NT2/D1 (cell line): Measurements from ENCODE around the gene DHX38.
"Not testable (repeated sequence)": the region's sequence is repeated elsewhere in the genome, so short reads cannot be mapped to it uniquely, and the experiment has no call there.

Experiments used
- DNase-seq: peaks from one replicate; pipeline ENCODE4 v3.0.0-alpha.2; 2011; ENCODE audit warnings: low read depth, low spot score
- H3K27me3 ChIP-seq: 2 replicates; pipeline ENCODE4 v1.6.0; 2011; ENCODE audit warnings: mild to moderate bottlenecking; ENCODE audit not compliant: insufficient read length, insufficient read depth
- H3K36me3 ChIP-seq: 2 replicates; pipeline ENCODE4 v1.6.1; 2011; ENCODE audit warnings: mild to moderate bottlenecking, low read length, mixed read lengths; ENCODE audit not compliant: insufficient read depth, insufficient read length
- H3K4me1 ChIP-seq: 2 replicates; pipeline ENCODE4 v1.5.1; 2011; ENCODE audit not compliant: insufficient read depth, insufficient read length
- H3K4me3 ChIP-seq: 2 replicates; pipeline ENCODE4 v1.5.1; 2011; ENCODE audit warnings: low read depth; ENCODE audit not compliant: insufficient read length
- H3K9ac ChIP-seq: 2 replicates; pipeline ENCODE4 v1.6.0; 2011; ENCODE audit warnings: low read depth; ENCODE audit not compliant: insufficient read length
- H3K9me3 ChIP-seq: 2 replicates; pipeline ENCODE4 v1.5.1; 2011; ENCODE audit warnings: mild to moderate bottlenecking, low read length; ENCODE audit not compliant: insufficient read depth
- SUZ12 ChIP-seq: IDR thresholded peaks from 2 replicates; pipeline ENCODE4 v1.6.1; 2011; ENCODE audit not compliant: insufficient read length, insufficient read depth; ENCODE audit errors: extremely low read depth
- YY1 ChIP-seq: IDR thresholded peaks from 2 replicates; pipeline ENCODE4 v1.6.1; 2011; ENCODE audit not compliant: insufficient read length, insufficient read depth
- ZNF274 ChIP-seq: IDR thresholded peaks from 2 replicates; pipeline ENCODE4 v1.6.1; 2011; ENCODE audit warnings: mild to moderate bottlenecking, low read depth, low read length

The DHX38 gene

GRCh38 chr16:72072514-72073342 is 20.9 kb upstream of the DHX38 start:
- Histone ChIP-seq H3K4me1 (no peaks in the 10 kb centered on the region), H3K4me3 (no peak overlapping the region), H3K27me3 (no peaks in the 10 kb centered on the region), H3K9ac (no peak overlapping the region), H3K9me3 (peaks cover 17% of the 10 kb centered on the region; the same call in 1 of the 2 replicates), H3K36me3 (no peaks in the 10 kb centered on the region)
- TF ChIP-seq SUZ12: no peak
- no peak for TF ChIP-seq ZNF274
- no peak for TF ChIP-seq YY1
- no peak for DNase-seq

- H3K4me1 ChIP-seq: no peaks in the 10 kb centered on the region
- H3K36me3 ChIP-seq: no peaks in the 10 kb centered on the region
- H3K9ac ChIP-seq: no peak overlapping the region
- no peaks in the 10 kb centered on the region for H3K27me3 ChIP-seq
- no peak for DNase-seq
- peaks cover 17% of the 10 kb centered on the region; the same call in 1 of the 2 replicates for H3K9me3 ChIP-seq
- TF ChIP-seq ZNF274 (no peak), YY1 (no peak), SUZ12 (no peak)
- no peak overlapping the region for H3K4me3 ChIP-seq
Observed at GRCh38 chr16:72073560-72074230, 20.0 kb upstream of the DHX38 start.

- not testable (repeated sequence) for H3K27me3 ChIP-seq, H3K36me3 ChIP-seq, H3K4me3 ChIP-seq
Observed at GRCh38 chr16:72075067-72075466, 18.6 kb upstream of the DHX38 start.

GRCh38 chr16:72076991-72077706 is 16.5 kb upstream of the DHX38 start:
- not testable (repeated sequence) for H3K4me3 ChIP-seq, H3K4me1 ChIP-seq, H3K9ac ChIP-seq, DNase-seq, H3K27me3 ChIP-seq, H3K36me3 ChIP-seq
- H3K9me3 ChIP-seq: peaks cover 17% of the 10 kb centered on the region; the same call in 1 of the 2 replicates

More at GRCh38 chr16:72075067-72075466, 18.6 kb upstream of the DHX38 start:
- not testable (repeated sequence) for H3K9ac ChIP-seq, H3K4me1 ChIP-seq, DNase-seq
- peaks cover 17% of the 10 kb centered on the region; the same call in 1 of the 2 replicates for H3K9me3 ChIP-seq

GRCh38 chr16:72083778-72084404 is 9.8 kb upstream of the DHX38 start:
- Histone ChIP-seq H3K4me1 (no peaks in the 10 kb centered on the region), H3K9ac (no peak overlapping the region), H3K27me3 (no peaks in the 10 kb centered on the region), H3K9me3 (peaks cover 24% of the 10 kb centered on the region), H3K4me3 (no peak overlapping the region), H3K36me3 (peaks cover 42% of the 10 kb centered on the region)
- no peak for DNase-seq
- TF ChIP-seq YY1 (no peak), SUZ12 (no peak), ZNF274 (no peak)

- H3K9me3 ChIP-seq: peaks cover 24% of the 10 kb centered on the region
- TF ChIP-seq SUZ12 (no peak), YY1 (no peak), ZNF274 (no peak)
- peaks cover 48% of the 10 kb centered on the region for H3K36me3 ChIP-seq
- no peaks in the 10 kb centered on the region for H3K27me3 ChIP-seq
- no peak for DNase-seq
- H3K9ac ChIP-seq: no peak overlapping the region
- H3K4me1 ChIP-seq: no peaks in the 10 kb centered on the region
- no peak overlapping the region for H3K4me3 ChIP-seq
Observed at GRCh38 chr16:72084445-72084844, 9.2 kb upstream of the DHX38 start.

- no peak for DNase-seq
- no peaks in the 10 kb centered on the region for H3K4me1 ChIP-seq
- TF ChIP-seq YY1: no peak
- no peak for TF ChIP-seq SUZ12
- peaks cover 24% of the 10 kb centered on the region for H3K9me3 ChIP-seq
- H3K9ac ChIP-seq: no peak overlapping the region
- no peak overlapping the region for H3K4me3 ChIP-seq
- no peaks in the 10 kb centered on the region for H3K27me3 ChIP-seq
- peaks cover 53% of the 10 kb centered on the region for H3K36me3 ChIP-seq
Observed at GRCh38 chr16:72085002-72085401, 8.6 kb upstream of the DHX38 start.
